Fibroblast of lung (primary cell): Measurements from ENCODE around the gene PPP1R7. TPM values are rescaled to one million over a fixed set of nuclear protein-coding genes. Genes with fewer than 3 reads are reported as not detected.
A peak's percentile ranks its signal among the peaks of the same experiment; 100 is the strongest.

ENCODE experiments used
- DNase-seq, 2 donors: peaks; one replicate each; pipeline versions ENCODE4 v3.0.0 to v3.0.0-alpha.2; 2010; ENCODE audit warnings: low read depth in 2 of 2
- H2AFZ ChIP-seq: 2 replicates; pipeline ENCODE4 v1.5.1; 2012; ENCODE audit warnings: low read length, control low read depth, inconsistent platforms
- H3K27ac ChIP-seq: 2 replicates; pipeline ENCODE4 v1.5.1; 2011; ENCODE audit warnings: low read length, control low read depth; ENCODE audit not compliant: insufficient read depth
- H3K27me3 ChIP-seq: 2 replicates; pipeline ENCODE4 v1.5.1; 2011; ENCODE audit warnings: mild to moderate bottlenecking, low read length; ENCODE audit not compliant: control insufficient read depth, insufficient read depth
- H3K36me3 ChIP-seq: 2 replicates; pipeline ENCODE4 v1.5.1; 2011; ENCODE audit warnings: low read length; ENCODE audit not compliant: control insufficient read depth, insufficient read depth
- H3K4me1 ChIP-seq: 2 replicates; pipeline ENCODE4 v1.5.1; 2011; ENCODE audit warnings: low read length; ENCODE audit not compliant: control insufficient read depth, insufficient read depth; ENCODE audit errors: extremely low read depth
- H3K4me2 ChIP-seq: 2 replicates; pipeline ENCODE4 v1.5.1; 2011; ENCODE audit warnings: low read length, control low read depth; ENCODE audit not compliant: insufficient read depth; ENCODE audit errors: extremely low read depth
- H3K4me3 ChIP-seq, 4 experiments: fragments of 200-600 bp in 1 of 4; sonication (generic) in 1 of 4; replicated peaks in 1 of 4; 2 replicates each; pipeline ENCODE4 v1.5.1; 2011 to 2016; ENCODE audit warnings: low read length in 4 of 4, low read depth in 3 of 4, mild to moderate bottlenecking in 3 of 4, control low read depth in 2 of 4, inconsistent platforms in 1 of 4, mixed read lengths in 1 of 4; ENCODE audit not compliant: insufficient read depth in 1 of 4; ENCODE audit errors: control extremely low read depth in 1 of 4
- H3K79me2 ChIP-seq: 2 replicates; pipeline ENCODE4 v1.5.1; 2012; ENCODE audit warnings: mild to moderate bottlenecking, low read length, inconsistent platforms; ENCODE audit not compliant: control insufficient read depth, insufficient read depth
- H3K9ac ChIP-seq: 2 replicates; pipeline ENCODE4 v1.5.1; 2011; ENCODE audit warnings: mild to moderate bottlenecking, low read length, control low read depth; ENCODE audit not compliant: insufficient read depth
- H3K9me3 ChIP-seq: 2 replicates; pipeline ENCODE4 v1.5.1; 2012; ENCODE audit warnings: low read depth, low read length; ENCODE audit not compliant: control insufficient read depth, insufficient read depth
- H4K20me1 ChIP-seq: 2 replicates; pipeline ENCODE4 v1.5.1; 2011; ENCODE audit warnings: low read length; ENCODE audit not compliant: control insufficient read depth, insufficient read depth; ENCODE audit errors: extremely low read depth
- EZH2 ChIP-seq: IDR thresholded peaks from 2 replicates; pipeline ENCODE4 v1.5.1; 2012; ENCODE audit warnings: low read length, control low read depth, mild to moderate bottlenecking; ENCODE audit errors: missing control alignments
- polyA plus RNA-seq, 2 donors: library from polyadenylated mRNA; depleted of rRNA in 1 of 2; stranded (reverse) in 1 of 2; unstranded in 1 of 2; fragments of >200 nt; gene quantifications; 2 replicates each; pipeline ENCODE4 v1.2.1, GENCODE V29; 2011 to 2012; ENCODE audit warnings: missing spikeins in 1 of 2
- total RNA-seq: library from RNA; depleted of rRNA; stranded (reverse); fragments of >200 nt; gene quantifications from 2 replicates; pipeline ENCODE4 v1.2.1, GENCODE V29; 2014
- TF ChIP-seq, protein P1 (sequence below), 2 donors: IDR thresholded peaks in 1 of 2; conservative IDR thresholded peaks in 1 of 2; 1 replicate in 1 of 2; 2 replicates in 1 of 2; pipeline ENCODE4 v1.5.1; 2011 to 2012; ENCODE audit warnings: low read length in 2 of 2, control low read depth in 1 of 2, inconsistent platforms in 1 of 2, low read depth in 1 of 2, mild to moderate bottlenecking in 1 of 2

Gene PPP1R7
- total and polyA plus RNA-seq, 2 donors (not counting 1 experiment from before 2014, with no cell fraction given) = 70.7 to 141 TPM

GRCh38 chr2:241121008-241121407 lies 29.3 kb upstream of the PPP1R7 start:
- Histone ChIP-seq H3K4me2 (no peak overlapping the region), H3K9ac (no peak overlapping the region), H3K4me3 (no peak overlapping the region), H2AFZ (no peak overlapping the region), H3K9me3 (no peaks in the 10 kb centered on the region), H4K20me1 (no peaks in the 10 kb centered on the region), H3K27ac (no peak overlapping the region), H3K36me3 (no peaks in the 10 kb centered on the region), H3K27me3 (no peaks in the 10 kb centered on the region), H3K4me1 (no peaks in the 10 kb centered on the region), H3K79me2 (no peaks in the 10 kb centered on the region)
- TF ChIP-seq EZH2 = no peak
- TF ChIP-seq, protein P1, sequence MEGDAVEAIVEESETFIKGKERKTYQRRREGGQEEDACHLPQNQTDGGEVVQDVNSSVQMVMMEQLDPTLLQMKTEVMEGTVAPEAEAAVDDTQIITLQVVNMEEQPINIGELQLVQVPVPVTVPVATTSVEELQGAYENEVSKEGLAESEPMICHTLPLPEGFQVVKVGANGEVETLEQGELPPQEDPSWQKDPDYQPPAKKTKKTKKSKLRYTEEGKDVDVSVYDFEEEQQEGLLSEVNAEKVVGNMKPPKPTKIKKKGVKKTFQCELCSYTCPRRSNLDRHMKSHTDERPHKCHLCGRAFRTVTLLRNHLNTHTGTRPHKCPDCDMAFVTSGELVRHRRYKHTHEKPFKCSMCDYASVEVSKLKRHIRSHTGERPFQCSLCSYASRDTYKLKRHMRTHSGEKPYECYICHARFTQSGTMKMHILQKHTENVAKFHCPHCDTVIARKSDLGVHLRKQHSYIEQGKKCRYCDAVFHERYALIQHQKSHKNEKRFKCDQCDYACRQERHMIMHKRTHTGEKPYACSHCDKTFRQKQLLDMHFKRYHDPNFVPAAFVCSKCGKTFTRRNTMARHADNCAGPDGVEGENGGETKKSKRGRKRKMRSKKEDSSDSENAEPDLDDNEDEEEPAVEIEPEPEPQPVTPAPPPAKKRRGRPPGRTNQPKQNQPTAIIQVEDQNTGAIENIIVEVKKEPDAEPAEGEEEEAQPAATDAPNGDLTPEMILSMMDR (conservative IDR thresholded peaks at IDR 0.05 in 1 of 2, IDR thresholded peaks at IDR 0.05 in 1 of 2; ENCODE audit: low read depth in 1 of 2, low read length in 2 of 2) = no peak
- peak in 1 of 2 donors; percentile 24 for DNase-seq

GRCh38 chr2:241122376-241123002 lies 27.8 kb upstream of the PPP1R7 start:
- DNase-seq = no peak
- no peak for TF ChIP-seq EZH2
- TF ChIP-seq, protein P1 (conservative IDR thresholded peaks at IDR 0.05 in 1 of 2, IDR thresholded peaks at IDR 0.05 in 1 of 2; ENCODE audit: low read depth in 1 of 2, low read length in 2 of 2) = no peak
- H2AFZ ChIP-seq = no peak overlapping the region
- H3K27me3 ChIP-seq = no peaks in the 10 kb centered on the region
- H3K9ac ChIP-seq = no peak overlapping the region
- H3K79me2 ChIP-seq = no peaks in the 10 kb centered on the region
- peaks cover 4% of the 10 kb centered on the region for H3K36me3 ChIP-seq
- H3K4me2 ChIP-seq = no peak overlapping the region
- H3K4me1 ChIP-seq = no peaks in the 10 kb centered on the region
- H3K27ac ChIP-seq = no peak overlapping the region
- H3K4me3 ChIP-seq = no peak overlapping the region
- no peaks in the 10 kb centered on the region for H3K9me3 ChIP-seq
- no peaks in the 10 kb centered on the region for H4K20me1 ChIP-seq

DNA sequence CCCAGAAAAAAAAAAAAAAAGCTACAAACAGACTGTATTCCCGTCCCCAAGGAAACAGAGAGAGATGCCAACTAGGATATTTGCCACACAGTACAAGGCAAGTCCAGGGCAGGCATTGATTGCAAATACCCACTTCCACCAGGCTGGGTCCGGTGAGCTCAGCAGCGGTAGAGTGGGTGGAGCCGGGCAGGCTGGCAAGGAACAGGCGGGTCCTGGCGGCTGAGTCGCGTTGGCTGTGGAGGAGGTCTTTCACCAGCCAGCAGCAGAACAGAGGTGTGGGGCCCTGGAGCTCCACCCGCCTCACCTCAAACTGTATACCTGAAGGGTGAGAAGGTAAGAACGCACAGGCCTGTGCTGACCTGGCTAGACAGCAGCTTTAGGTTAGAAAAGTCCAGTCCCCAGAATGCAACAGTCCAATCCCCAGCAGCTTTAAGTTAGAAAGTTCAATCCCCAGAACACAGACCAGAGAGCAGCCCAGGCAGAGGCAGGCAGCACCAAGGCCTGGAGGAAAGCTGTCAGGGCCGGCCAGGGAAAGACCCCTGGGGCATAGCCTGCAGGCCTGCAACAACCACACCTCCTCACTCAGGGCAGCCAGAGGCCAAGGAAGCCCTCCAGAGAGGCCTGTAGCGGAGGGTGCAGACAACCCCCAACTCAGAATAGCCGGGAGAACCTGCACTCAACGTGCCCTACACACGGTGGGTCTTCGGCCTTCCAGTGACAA lies 26.3 kb upstream of the PPP1R7 start:
- TF ChIP-seq, protein P1 (conservative IDR thresholded peaks at IDR 0.05 in 1 of 2, IDR thresholded peaks at IDR 0.05 in 1 of 2; ENCODE audit: low read depth in 1 of 2, low read length in 2 of 2) = no peak
- TF ChIP-seq EZH2 = no peak
- Histone ChIP-seq H3K36me3 (peaks cover 4% of the 10 kb centered on the region), H3K9ac (no peak overlapping the region), H3K27ac (no peak overlapping the region), H3K9me3 (no peaks in the 10 kb centered on the region), H2AFZ (no peak overlapping the region), H3K79me2 (no peaks in the 10 kb centered on the region), H4K20me1 (no peaks in the 10 kb centered on the region), H3K4me1 (no peaks in the 10 kb centered on the region), H3K4me3 (no peak overlapping the region), H3K4me2 (no peak overlapping the region), H3K27me3 (no peaks in the 10 kb centered on the region)
- no peak for DNase-seq
